ENCODE data around the gene FAT1. TPM values are rescaled to one million over a fixed set of nuclear protein-coding genes. Genes with fewer than 3 reads are reported as not detected.

FAT1 gene
- total RNA-seq, 1 donor from 2014 or later: 84.3 TPM

DNA sequence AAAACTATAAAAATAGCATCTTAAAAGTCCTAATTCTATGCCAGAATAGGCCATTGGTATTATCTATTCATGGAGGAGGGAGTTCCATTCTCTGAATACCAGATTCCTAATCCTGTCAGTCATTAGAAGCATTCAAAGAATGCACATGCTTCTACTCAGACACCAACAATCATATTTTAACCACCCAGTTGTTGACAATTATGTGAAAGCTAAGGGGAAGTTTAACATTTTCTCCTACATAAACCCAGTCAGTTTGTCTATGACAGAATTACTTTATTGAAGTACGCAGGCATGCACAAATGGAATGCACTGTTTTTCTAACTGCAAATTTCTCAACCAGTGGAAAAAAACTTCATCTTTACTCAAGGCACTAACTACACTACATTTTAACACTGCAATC lies 98.7 kb downstream of the FAT1 start:
- ATAC-seq (no peak), DNase-seq (no peak)
- Histone ChIP-seq H3K27me3 (no peaks in the 10 kb centered on the region), H3K36me3 (peaks cover 14% of the 10 kb centered on the region), H3K9me3 (no peaks in the 10 kb centered on the region), H3K4me1 (no peaks in the 10 kb centered on the region), H3K27ac (no peak overlapping the region), H3K4me3 (no peak overlapping the region)
- intact Hi-C loops (cut with DNase I): no loop called here
- TF ChIP-seq CTCF (IDR thresholded peaks at IDR 0.05): no peak

DNA sequence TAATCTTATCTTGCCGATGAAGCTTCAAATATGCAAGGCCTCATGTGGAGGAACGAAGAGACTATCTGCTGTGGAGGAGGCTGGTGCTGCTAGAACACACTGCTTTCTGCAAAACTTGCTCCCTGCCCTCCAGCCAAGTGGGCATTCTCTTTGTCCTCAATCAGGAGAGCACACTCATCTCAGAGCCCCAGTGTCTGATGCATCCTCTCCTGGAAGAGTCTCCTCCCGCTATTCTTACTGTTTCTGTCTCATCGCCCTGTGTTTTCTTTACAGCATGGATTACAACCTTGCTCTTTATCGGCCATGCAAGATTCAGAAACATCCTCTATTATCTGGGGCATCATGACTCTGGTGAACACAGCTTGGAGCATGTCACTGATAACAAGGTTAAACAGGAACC lies 100.1 kb downstream of the FAT1 start:
- no peak for ATAC-seq
- intact Hi-C loops (cut with DNase I): no loop called here

DNA sequence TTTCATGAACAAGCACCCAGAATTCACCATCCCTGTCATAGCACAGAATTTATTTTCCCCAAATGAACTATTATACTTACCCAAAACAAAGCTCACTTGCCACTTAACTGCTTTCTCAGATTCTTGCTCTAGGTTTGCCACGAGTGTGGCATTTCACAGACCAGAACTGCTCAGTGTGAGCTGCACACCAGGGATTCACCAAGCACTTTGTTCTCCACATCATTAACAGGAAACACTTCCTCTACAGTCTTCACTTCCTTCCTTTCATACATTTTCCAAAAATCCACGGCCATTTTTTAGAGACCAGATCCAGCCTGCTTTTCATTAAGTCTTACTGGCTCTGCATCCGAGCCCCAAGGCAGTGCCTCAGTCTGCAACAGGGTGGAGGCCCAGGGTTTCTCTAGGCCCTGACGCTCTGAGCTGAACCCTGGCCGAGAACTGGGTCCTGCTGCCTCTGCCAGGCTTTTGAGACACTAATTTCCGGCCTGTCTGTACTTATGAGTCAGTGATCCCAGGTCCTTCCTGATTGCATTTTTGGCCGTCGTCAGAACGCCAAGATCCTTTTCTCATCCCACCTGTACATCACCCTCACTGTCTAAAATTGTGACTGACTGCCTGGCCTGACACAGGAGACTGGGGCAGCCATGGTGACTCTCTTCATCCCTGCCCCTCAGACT lies 100.7 kb downstream of the FAT1 start:
- no peaks in the 10 kb centered on the region for H3K9me3 ChIP-seq
- no peaks in the 10 kb centered on the region for H3K27me3 ChIP-seq
- no peak overlapping the region for H3K27ac ChIP-seq
- H3K36me3 ChIP-seq: peaks cover 16% of the 10 kb centered on the region
- ATAC-seq: no peak
- TF ChIP-seq CTCF (IDR thresholded peaks at IDR 0.05): no peak
- no peak overlapping the region for H3K4me3 ChIP-seq
- DNase-seq: no peak
- no peaks in the 10 kb centered on the region for H3K4me1 ChIP-seq
- intact Hi-C loops (cut with DNase I): no loop called here

More for the DNA sequence above, 100.1 kb downstream of the FAT1 start:
- Histone ChIP-seq H3K4me1 (no peaks in the 10 kb centered on the region), H3K27me3 (no peaks in the 10 kb centered on the region), H3K27ac (no peak overlapping the region), H3K36me3 (peaks cover 16% of the 10 kb centered on the region), H3K9me3 (no peaks in the 10 kb centered on the region), H3K4me3 (no peak overlapping the region)
- TF ChIP-seq CTCF (IDR thresholded peaks at IDR 0.05): no peak
- no peak for DNase-seq

- H3K9me3 ChIP-seq: no peaks in the 10 kb centered on the region
- no peaks in the 10 kb centered on the region for H3K4me1 ChIP-seq
- no peaks in the 10 kb centered on the region for H3K27me3 ChIP-seq
- intact Hi-C loops (cut with DNase I): no loop called here
- H3K4me3 ChIP-seq: no peak overlapping the region
- no peak for TF ChIP-seq CTCF (IDR thresholded peaks at IDR 0.05)
- H3K36me3 ChIP-seq: peaks cover 16% of the 10 kb centered on the region
- H3K27ac ChIP-seq: no peak overlapping the region
- DNase-seq (no peak), ATAC-seq (no peak)
These were observed 101.6 kb downstream of the FAT1 start for GRCh38 chr4:186621959-186622553.

- no peak overlapping the region for H3K27ac ChIP-seq
- H3K27me3 ChIP-seq: no peaks in the 10 kb centered on the region
- no peak for ATAC-seq
- intact Hi-C loops (cut with DNase I): no loop called here
- DNase-seq: no peak
- H3K4me1 ChIP-seq: no peaks in the 10 kb centered on the region
- no peak overlapping the region for H3K4me3 ChIP-seq
- H3K9me3 ChIP-seq: no peaks in the 10 kb centered on the region
- peaks cover 16% of the 10 kb centered on the region for H3K36me3 ChIP-seq
- TF ChIP-seq CTCF (IDR thresholded peaks at IDR 0.05): no peak
These were observed 104.6 kb downstream of the FAT1 start for GRCh38 chr4:186619088-186619487.

All from upper lobe of right lung (tissue), 1 donor.